Ovary (tissue), 3 donors: ENCODE measurements around the gene RAD50.

Source experiments
- CTCF ChIP-seq, 3 donors: fragments of 450-650 bp in 2 of 3; fragments of 200-600 bp in 1 of 3; IDR thresholded peaks; one replicate each; pipeline versions ENCODE4 v1.5.1 to v1.8.0; 2016 to 2022; ENCODE audit warnings: antibody characterized with exemption in 3 of 3, mild to moderate bottlenecking in 1 of 3
- EP300 ChIP-seq: sonication (generic); formaldehyde crosslinking; IDR thresholded peaks from one replicate; pipeline ENCODE4 v1.6.1; 2017; ENCODE audit warnings: antibody characterized with exemption
- POLR2A ChIP-seq: fragments of 450-650 bp; IDR thresholded peaks from one replicate; pipeline ENCODE4 v1.6.1; 2017; ENCODE audit warnings: antibody characterized with exemption, mild to moderate bottlenecking, moderate library complexity
- donor health status: DM: no; HTN: no; CAD: no.

GRCh38 chr5:132677191-132677590, 120.4 kb downstream of the RAD50 start:
- no peak for TF ChIP-seq POLR2A
- no peak for TF ChIP-seq CTCF (IDR thresholded peaks at IDR 0.05)
- TF ChIP-seq EP300: no peak
